Fibroblast of lung (primary cell): ENCODE results near the gene PADI2. TPM values are rescaled to one million over a fixed set of nuclear protein-coding genes. Genes with fewer than 3 reads are reported as not detected.

ENCODE experiments used
- DNase-seq, 2 donors: peaks; one replicate each; pipeline versions ENCODE4 v3.0.0 to v3.0.0-alpha.2; 2010; ENCODE audit warnings: low read depth in 2 of 2
- H2AFZ ChIP-seq: 2 replicates; pipeline ENCODE4 v1.5.1; 2012; ENCODE audit warnings: low read length, control low read depth, inconsistent platforms
- H3K27ac ChIP-seq: 2 replicates; pipeline ENCODE4 v1.5.1; 2011; ENCODE audit warnings: low read length, control low read depth; ENCODE audit not compliant: insufficient read depth
- H3K27me3 ChIP-seq: 2 replicates; pipeline ENCODE4 v1.5.1; 2011; ENCODE audit warnings: mild to moderate bottlenecking, low read length; ENCODE audit not compliant: control insufficient read depth, insufficient read depth
- H3K36me3 ChIP-seq: 2 replicates; pipeline ENCODE4 v1.5.1; 2011; ENCODE audit warnings: low read length; ENCODE audit not compliant: control insufficient read depth, insufficient read depth
- H3K4me1 ChIP-seq: 2 replicates; pipeline ENCODE4 v1.5.1; 2011; ENCODE audit warnings: low read length; ENCODE audit not compliant: control insufficient read depth, insufficient read depth; ENCODE audit errors: extremely low read depth
- H3K4me2 ChIP-seq: 2 replicates; pipeline ENCODE4 v1.5.1; 2011; ENCODE audit warnings: low read length, control low read depth; ENCODE audit not compliant: insufficient read depth; ENCODE audit errors: extremely low read depth
- H3K4me3 ChIP-seq, 4 experiments: fragments of 200-600 bp in 1 of 4; sonication (generic) in 1 of 4; replicated peaks in 1 of 4; 2 replicates each; pipeline ENCODE4 v1.5.1; 2011 to 2016; ENCODE audit warnings: low read length in 4 of 4, low read depth in 3 of 4, mild to moderate bottlenecking in 3 of 4, control low read depth in 2 of 4, inconsistent platforms in 1 of 4, mixed read lengths in 1 of 4; ENCODE audit not compliant: insufficient read depth in 1 of 4; ENCODE audit errors: control extremely low read depth in 1 of 4
- H3K79me2 ChIP-seq: 2 replicates; pipeline ENCODE4 v1.5.1; 2012; ENCODE audit warnings: mild to moderate bottlenecking, low read length, inconsistent platforms; ENCODE audit not compliant: control insufficient read depth, insufficient read depth
- H3K9ac ChIP-seq: 2 replicates; pipeline ENCODE4 v1.5.1; 2011; ENCODE audit warnings: mild to moderate bottlenecking, low read length, control low read depth; ENCODE audit not compliant: insufficient read depth
- H3K9me3 ChIP-seq: 2 replicates; pipeline ENCODE4 v1.5.1; 2012; ENCODE audit warnings: low read depth, low read length; ENCODE audit not compliant: control insufficient read depth, insufficient read depth
- H4K20me1 ChIP-seq: 2 replicates; pipeline ENCODE4 v1.5.1; 2011; ENCODE audit warnings: low read length; ENCODE audit not compliant: control insufficient read depth, insufficient read depth; ENCODE audit errors: extremely low read depth
- EZH2 ChIP-seq: IDR thresholded peaks from 2 replicates; pipeline ENCODE4 v1.5.1; 2012; ENCODE audit warnings: low read length, control low read depth, mild to moderate bottlenecking; ENCODE audit errors: missing control alignments
- polyA plus RNA-seq, 2 donors: library from polyadenylated mRNA; depleted of rRNA in 1 of 2; stranded (reverse) in 1 of 2; unstranded in 1 of 2; fragments of >200 nt; gene quantifications; 2 replicates each; pipeline ENCODE4 v1.2.1, GENCODE V29; 2011 to 2012; ENCODE audit warnings: missing spikeins in 1 of 2
- total RNA-seq: library from RNA; depleted of rRNA; stranded (reverse); fragments of >200 nt; gene quantifications from 2 replicates; pipeline ENCODE4 v1.2.1, GENCODE V29; 2014
- TF ChIP-seq, protein P1 (sequence below), 2 donors: IDR thresholded peaks in 1 of 2; conservative IDR thresholded peaks in 1 of 2; 1 replicate in 1 of 2; 2 replicates in 1 of 2; pipeline ENCODE4 v1.5.1; 2011 to 2012; ENCODE audit warnings: low read length in 2 of 2, control low read depth in 1 of 2, inconsistent platforms in 1 of 2, low read depth in 1 of 2, mild to moderate bottlenecking in 1 of 2

Gene PADI2
- total and polyA plus RNA-seq, 2 donors (not counting 1 experiment from before 2014, with no cell fraction given), result 0.03 TPM; not detected in 1

DNA sequence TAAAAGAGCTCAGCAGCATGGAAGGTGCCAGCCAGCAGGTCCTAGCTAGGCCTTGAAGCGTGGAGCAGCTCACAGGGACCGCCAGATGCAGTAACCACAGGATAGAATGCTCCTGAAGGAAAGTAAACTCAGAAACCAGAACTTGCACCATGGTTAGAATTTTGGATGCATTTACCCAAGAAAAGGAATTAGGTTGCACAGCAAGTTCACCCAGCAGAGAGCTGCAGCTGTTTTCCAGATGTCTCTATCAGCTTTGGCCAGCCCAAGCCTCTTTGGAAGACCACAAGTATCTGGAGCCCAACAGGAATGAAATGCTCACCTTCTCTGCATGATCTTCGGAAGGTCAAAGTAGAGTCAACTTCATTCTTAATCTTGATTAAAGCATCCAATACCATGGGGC, 86.5 kb downstream of the PADI2 start:
- Histone ChIP-seq H4K20me1 (no peaks in the 10 kb centered on the region), H3K79me2 (no peaks in the 10 kb centered on the region), H3K27me3 (no peaks in the 10 kb centered on the region), H3K36me3 (peaks cover 4% of the 10 kb centered on the region), H3K4me2 (no peak overlapping the region), H3K4me3 (no peak overlapping the region), H3K9ac (no peak overlapping the region), H2AFZ (no peak overlapping the region), H3K4me1 (no peaks in the 10 kb centered on the region), H3K9me3 (no peaks in the 10 kb centered on the region), H3K27ac (no peak overlapping the region)
- TF ChIP-seq EZH2, result no peak
- TF ChIP-seq, protein P1, sequence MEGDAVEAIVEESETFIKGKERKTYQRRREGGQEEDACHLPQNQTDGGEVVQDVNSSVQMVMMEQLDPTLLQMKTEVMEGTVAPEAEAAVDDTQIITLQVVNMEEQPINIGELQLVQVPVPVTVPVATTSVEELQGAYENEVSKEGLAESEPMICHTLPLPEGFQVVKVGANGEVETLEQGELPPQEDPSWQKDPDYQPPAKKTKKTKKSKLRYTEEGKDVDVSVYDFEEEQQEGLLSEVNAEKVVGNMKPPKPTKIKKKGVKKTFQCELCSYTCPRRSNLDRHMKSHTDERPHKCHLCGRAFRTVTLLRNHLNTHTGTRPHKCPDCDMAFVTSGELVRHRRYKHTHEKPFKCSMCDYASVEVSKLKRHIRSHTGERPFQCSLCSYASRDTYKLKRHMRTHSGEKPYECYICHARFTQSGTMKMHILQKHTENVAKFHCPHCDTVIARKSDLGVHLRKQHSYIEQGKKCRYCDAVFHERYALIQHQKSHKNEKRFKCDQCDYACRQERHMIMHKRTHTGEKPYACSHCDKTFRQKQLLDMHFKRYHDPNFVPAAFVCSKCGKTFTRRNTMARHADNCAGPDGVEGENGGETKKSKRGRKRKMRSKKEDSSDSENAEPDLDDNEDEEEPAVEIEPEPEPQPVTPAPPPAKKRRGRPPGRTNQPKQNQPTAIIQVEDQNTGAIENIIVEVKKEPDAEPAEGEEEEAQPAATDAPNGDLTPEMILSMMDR (conservative IDR thresholded peaks at IDR 0.05 in 1 of 2, IDR thresholded peaks at IDR 0.05 in 1 of 2; ENCODE audit: low read depth in 1 of 2, low read length in 2 of 2), result no peak
- DNase-seq, result no peak

GRCh38 chr1:17031436-17031835, 87.8 kb downstream of the PADI2 start:
- no peaks in the 10 kb centered on the region for H3K4me1 ChIP-seq
- TF ChIP-seq EZH2, result no peak
- TF ChIP-seq, protein P1 (conservative IDR thresholded peaks at IDR 0.05 in 1 of 2, IDR thresholded peaks at IDR 0.05 in 1 of 2; ENCODE audit: low read depth in 1 of 2, low read length in 2 of 2), result no peak

DNA sequence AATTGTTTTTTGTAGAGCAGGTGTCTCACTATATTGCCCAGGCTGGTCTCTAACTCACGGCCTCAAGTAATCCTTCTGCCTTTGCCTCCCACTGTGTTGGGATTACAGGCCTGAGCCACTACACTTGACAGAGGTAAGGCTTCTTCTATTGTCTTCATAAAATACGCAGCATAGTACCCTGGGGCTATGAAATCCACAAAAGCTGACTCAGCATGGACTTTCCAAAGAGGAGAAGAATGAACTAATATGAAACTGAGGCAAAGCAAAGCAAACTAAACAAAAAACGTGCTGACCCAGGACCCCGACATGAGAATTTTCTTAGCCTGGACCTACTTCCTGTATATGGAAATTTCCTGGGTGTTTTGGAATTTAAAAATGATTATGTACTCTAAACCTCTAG, 89.0 kb downstream of the PADI2 start:
- H3K27me3 ChIP-seq, result no peaks in the 10 kb centered on the region
- H3K9ac ChIP-seq, result no peak overlapping the region
- TF ChIP-seq, protein P1 (conservative IDR thresholded peaks at IDR 0.05 in 1 of 2, IDR thresholded peaks at IDR 0.05 in 1 of 2; ENCODE audit: low read depth in 1 of 2, low read length in 2 of 2), result no peak
- TF ChIP-seq EZH2, result no peak
- peaks cover 8% of the 10 kb centered on the region for H3K36me3 ChIP-seq
- no peak overlapping the region for H2AFZ ChIP-seq
- no peaks in the 10 kb centered on the region for H3K4me1 ChIP-seq
- H3K27ac ChIP-seq, result no peak overlapping the region
- no peaks in the 10 kb centered on the region for H4K20me1 ChIP-seq
- no peaks in the 10 kb centered on the region for H3K9me3 ChIP-seq
- no peaks in the 10 kb centered on the region for H3K79me2 ChIP-seq
- DNase-seq, result no peak
- H3K4me3 ChIP-seq, result no peak overlapping the region
- H3K4me2 ChIP-seq, result no peak overlapping the region

More at GRCh38 chr1:17031436-17031835, 87.8 kb downstream of the PADI2 start:
- Histone ChIP-seq H3K4me2 (no peak overlapping the region), H3K36me3 (peaks cover 6% of the 10 kb centered on the region), H3K79me2 (no peaks in the 10 kb centered on the region), H4K20me1 (no peaks in the 10 kb centered on the region), H3K27me3 (no peaks in the 10 kb centered on the region), H3K4me3 (no peak overlapping the region), H3K9me3 (no peaks in the 10 kb centered on the region), H3K9ac (no peak overlapping the region), H3K27ac (no peak overlapping the region), H2AFZ (no peak overlapping the region)
- no peak for DNase-seq
